A673 (cell line): Measurements from ENCODE around the gene MS4A7. TPM values are rescaled to one million over a fixed set of nuclear protein-coding genes. Genes with fewer than 3 reads are reported as not detected.

ENCODE experiments used
- BruUV-seq: library from RNA; stranded (reverse); fragments of 400-500 nt; replicated peaks from 2 replicates; lab custom pipeline; 2021; lab: Mats Ljungman, UMichigan
- CTCF ChIA-PET: fragments of 300-600 bp; sonication (Branson Sonifier 250); formaldehyde crosslinking; loops from one replicate; lab custom pipeline; 2022; ENCODE audit warnings: antibody characterized with exemption; lab: Charles Lee
- POLR2A ChIA-PET: fragments of 300-600 bp; sonication (Branson Sonifier 250); formaldehyde crosslinking; loops from one replicate; lab custom pipeline; 2022; ENCODE audit warnings: antibody characterized with exemption; ENCODE audit not compliant: low non-redundant PET; lab: Charles Lee
- DNase-seq: peaks from one replicate; pipeline ENCODE4 v3.0.0-alpha.2; 2015; ENCODE audit warnings: low spot score
- H3K27ac ChIP-seq: fragments of 200-600 bp; sonication (generic); 2 replicates; pipeline ENCODE4 v1.5.1; 2016; ENCODE audit warnings: mixed run types, low read depth, mild to moderate bottlenecking, mixed read lengths, antibody characterized with exemption, low read length; ENCODE audit not compliant: poor library complexity, severe bottlenecking
- H3K27me3 ChIP-seq: fragments of 200-600 bp; sonication (generic); replicated peaks from 2 replicates; pipeline ENCODE4 v1.6.1; 2017; ENCODE audit warnings: mixed run types, low read depth, mild to moderate bottlenecking, mixed read lengths, antibody characterized with exemption, low read length; ENCODE audit not compliant: insufficient read depth, poor library complexity
- H3K36me3 ChIP-seq: fragments of 200-600 bp; sonication (generic); 2 replicates; pipeline ENCODE4 v1.6.1; 2016; ENCODE audit warnings: mixed run types, mild to moderate bottlenecking, mixed read lengths, antibody characterized with exemption, low read length; ENCODE audit not compliant: insufficient read depth, poor library complexity, severe bottlenecking
- H3K4me1 ChIP-seq: fragments of 200-600 bp; sonication (generic); 2 replicates; pipeline ENCODE4 v1.6.1; 2017; ENCODE audit warnings: mixed run types, mild to moderate bottlenecking, mixed read lengths, antibody characterized with exemption, low read length; ENCODE audit not compliant: insufficient read depth, poor library complexity, severe bottlenecking
- H3K4me3 ChIP-seq: fragments of 200-600 bp; sonication (generic); 2 replicates; pipeline ENCODE4 v1.5.1; 2016; ENCODE audit warnings: low read depth, mixed run types, mild to moderate bottlenecking, mixed read lengths, low read length; ENCODE audit not compliant: poor library complexity, severe bottlenecking
- H3K9me3 ChIP-seq: fragments of 200-600 bp; sonication (generic); 2 replicates; pipeline ENCODE4 v1.6.1; 2016; ENCODE audit warnings: mixed run types, low read depth, mild to moderate bottlenecking, mixed read lengths, antibody characterized with exemption, low read length; ENCODE audit not compliant: poor library complexity, severe bottlenecking
- EZH2 ChIP-seq: fragments of 200-600 bp; sonication (generic); IDR thresholded peaks from 2 replicates; pipeline ENCODE4 v1.6.1; 2017; ENCODE audit warnings: borderline replicate concordance, low read depth, mild to moderate bottlenecking, mixed read lengths, antibody characterized with exemption, low read length; ENCODE audit not compliant: poor library complexity, severe bottlenecking
- intact Hi-C: fragments of 100-400 bp; cut with micrococcal nuclease; formaldehyde crosslinking; loops from one replicate; pipeline ENCODE4 v1.10.0; 2022; ENCODE audit not compliant: unreplicated experiment
- total RNA-seq: library from RNA; stranded (reverse); gene quantifications from 2 replicates; pipeline ENCODE4 v1.2.3, GENCODE V29; 2021
- TF ChIP-seq, protein P1 (sequence below): fragments of 300-800, 200-600 bp; sonication (generic); conservative IDR thresholded peaks from 2 replicates; pipeline ENCODE4 v1.5.1; 2017; ENCODE audit warnings: low read depth, mild to moderate bottlenecking, antibody characterized with exemption, low read length, moderate library complexity, mixed read lengths

Gene MS4A7
- total RNA-seq, 1 experiment from 2014 or later = not detected

DNA sequence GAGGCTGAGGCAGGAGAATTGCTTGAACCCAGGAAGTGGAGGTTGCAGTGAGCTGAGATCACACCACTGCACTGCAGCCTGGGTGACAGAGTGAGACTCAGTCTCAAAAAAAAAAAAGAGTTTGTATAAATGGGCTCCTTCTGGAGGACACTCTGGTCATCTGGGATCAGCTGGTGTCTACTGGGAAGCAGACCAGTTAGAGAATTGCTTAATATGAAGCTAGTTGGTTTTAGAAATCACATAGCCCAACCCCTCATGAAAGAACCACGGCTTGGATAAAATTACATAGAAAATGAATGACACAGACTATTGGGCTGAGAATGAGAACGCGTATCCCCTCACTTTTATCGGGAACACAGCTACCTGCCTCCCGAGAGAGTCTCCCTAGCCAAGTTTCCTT lies 14.7 kb downstream of the MS4A7 start:
- CTCF ChIA-PET = no interaction called here
- Histone ChIP-seq H3K36me3 (no peaks in the 10 kb centered on the region), H3K27me3 (no peaks in the 10 kb centered on the region), H3K9me3 (no peaks in the 10 kb centered on the region), H3K4me1 (no peaks in the 10 kb centered on the region), H3K27ac (no peak overlapping the region), H3K4me3 (no peak overlapping the region)
- DNase-seq = no peak
- intact Hi-C loops = no loop called here
- POLR2A ChIA-PET = no interaction called here
- BruUV-seq = no TSS peak
- TF ChIP-seq EZH2 = no peak
- TF ChIP-seq, protein P1, sequence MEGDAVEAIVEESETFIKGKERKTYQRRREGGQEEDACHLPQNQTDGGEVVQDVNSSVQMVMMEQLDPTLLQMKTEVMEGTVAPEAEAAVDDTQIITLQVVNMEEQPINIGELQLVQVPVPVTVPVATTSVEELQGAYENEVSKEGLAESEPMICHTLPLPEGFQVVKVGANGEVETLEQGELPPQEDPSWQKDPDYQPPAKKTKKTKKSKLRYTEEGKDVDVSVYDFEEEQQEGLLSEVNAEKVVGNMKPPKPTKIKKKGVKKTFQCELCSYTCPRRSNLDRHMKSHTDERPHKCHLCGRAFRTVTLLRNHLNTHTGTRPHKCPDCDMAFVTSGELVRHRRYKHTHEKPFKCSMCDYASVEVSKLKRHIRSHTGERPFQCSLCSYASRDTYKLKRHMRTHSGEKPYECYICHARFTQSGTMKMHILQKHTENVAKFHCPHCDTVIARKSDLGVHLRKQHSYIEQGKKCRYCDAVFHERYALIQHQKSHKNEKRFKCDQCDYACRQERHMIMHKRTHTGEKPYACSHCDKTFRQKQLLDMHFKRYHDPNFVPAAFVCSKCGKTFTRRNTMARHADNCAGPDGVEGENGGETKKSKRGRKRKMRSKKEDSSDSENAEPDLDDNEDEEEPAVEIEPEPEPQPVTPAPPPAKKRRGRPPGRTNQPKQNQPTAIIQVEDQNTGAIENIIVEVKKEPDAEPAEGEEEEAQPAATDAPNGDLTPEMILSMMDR = no peak

GRCh38 chr11:60394666-60395380 lies 16.5 kb downstream of the MS4A7 start:
- Histone ChIP-seq H3K4me3 (no peak overlapping the region), H3K27ac (no peak overlapping the region), H3K4me1 (no peaks in the 10 kb centered on the region), H3K27me3 (no peaks in the 10 kb centered on the region), H3K36me3 (no peaks in the 10 kb centered on the region), H3K9me3 (no peaks in the 10 kb centered on the region)
- TF ChIP-seq, protein P1 = no peak
- no peak for TF ChIP-seq EZH2
- BruUV-seq = no TSS peak
- POLR2A ChIA-PET = no interaction called here
- CTCF ChIA-PET = no interaction called here
- no peak for DNase-seq
- intact Hi-C loops = no loop called here

GRCh38 chr11:60396382-60396781 lies 18.1 kb downstream of the MS4A7 start, which contains the start of gene MS4A14:
TSS of gene MS4A14 (plus strand) at chr11:60396459. CDS start at chr11:60396579, 120 bp downstream.
- POLR2A ChIA-PET = no interaction called here
- TF ChIP-seq, protein P1 = no peak
- no peak for TF ChIP-seq EZH2
- intact Hi-C loops = no loop called here
- no peaks in the 10 kb centered on the region for H3K27me3 ChIP-seq
- H3K27ac ChIP-seq = no peak within 1 kb of the TSS
- no TSS peak for BruUV-seq
- CTCF ChIA-PET = no interaction called here
- H3K4me3 ChIP-seq = no peak within 1 kb of the TSS
- no peak for DNase-seq
- no peaks in the 10 kb centered on the region for H3K9me3 ChIP-seq
- no peaks in the 10 kb centered on the region for H3K36me3 ChIP-seq
- H3K4me1 ChIP-seq = no peaks in the 10 kb centered on the region
